Suppressor macrophage treated with lipopolysaccharide for 4 hours (primary cell): ENCODE measurements around the gene CSF1.
"Not testable (repeated sequence)": the region's sequence is repeated elsewhere in the genome, so short reads cannot be mapped to it uniquely, and the experiment has no call there.

Source experiments
- DNase-seq: peaks from one replicate; pipeline ENCODE4 v3.0.0-alpha.2; 2020

Gene CSF1

GRCh38 chr1:109910123-109910962, at the start of gene CSF1:
CSF1 (plus strand) TSS chr1:109910849; CDS start chr1:109911024, 175 bp downstream.
- peak; percentile 88 for DNase-seq

- DNase-seq = not testable (repeated sequence)
Observed at GRCh38 chr1:109861616-109862015, 49.0 kb upstream of the CSF1 start.

- peak; percentile 45 for DNase-seq
Observed at GRCh38 chr1:109863667-109864046, 47.0 kb upstream of the CSF1 start.

- no peak for DNase-seq
Observed at GRCh38 chr1:109864047-109864822, 46.4 kb upstream of the CSF1 start.

GRCh38 chr1:109864930-109865612, 45.6 kb upstream of the CSF1 start:
- DNase-seq = no peak

GRCh38 chr1:109866071-109866470, 44.6 kb upstream of the CSF1 start:
- no peak for DNase-seq

- no peak for DNase-seq
Observed at GRCh38 chr1:109873278-109874175, 37.1 kb upstream of the CSF1 start.

- no peak for DNase-seq
Observed at GRCh38 chr1:109874445-109874844, 36.2 kb upstream of the CSF1 start.

GRCh38 chr1:109875874-109876273, 34.8 kb upstream of the CSF1 start:
- no peak for DNase-seq

GRCh38 chr1:109876617-109877316, 33.9 kb upstream of the CSF1 start:
- no peak for DNase-seq

GRCh38 chr1:109877317-109877771, 33.3 kb upstream of the CSF1 start:
- DNase-seq = no peak

GRCh38 chr1:109877776-109878175, 32.9 kb upstream of the CSF1 start:
- no peak for DNase-seq

- DNase-seq = no peak
Observed at GRCh38 chr1:109878531-109879104, 32.0 kb upstream of the CSF1 start.

GRCh38 chr1:109879371-109879770, 31.3 kb upstream of the CSF1 start:
- not testable (repeated sequence) for DNase-seq

GRCh38 chr1:109879881-109880525, 30.6 kb upstream of the CSF1 start:
- DNase-seq = no peak

- no peak for DNase-seq
Observed at GRCh38 chr1:109880971-109881894, 29.4 kb upstream of the CSF1 start.

- DNase-seq = no peak
Observed at GRCh38 chr1:109881906-109882287, 28.8 kb upstream of the CSF1 start.

GRCh38 chr1:109882288-109883245, 28.1 kb upstream of the CSF1 start:
- DNase-seq = no peak
